ENCODE results near the gene CRADD.

The CRADD gene

GRCh38 chr12:93725531-93725930 lies 48.4 kb downstream of the CRADD start:
- no peak for DNase-seq (ENCODE audit: extremely low read depth, low read depth)
- no peak for TF ChIP-seq CTCF (IDR thresholded peaks at IDR 0.05; ENCODE audit: low read depth, low read length)

DNA sequence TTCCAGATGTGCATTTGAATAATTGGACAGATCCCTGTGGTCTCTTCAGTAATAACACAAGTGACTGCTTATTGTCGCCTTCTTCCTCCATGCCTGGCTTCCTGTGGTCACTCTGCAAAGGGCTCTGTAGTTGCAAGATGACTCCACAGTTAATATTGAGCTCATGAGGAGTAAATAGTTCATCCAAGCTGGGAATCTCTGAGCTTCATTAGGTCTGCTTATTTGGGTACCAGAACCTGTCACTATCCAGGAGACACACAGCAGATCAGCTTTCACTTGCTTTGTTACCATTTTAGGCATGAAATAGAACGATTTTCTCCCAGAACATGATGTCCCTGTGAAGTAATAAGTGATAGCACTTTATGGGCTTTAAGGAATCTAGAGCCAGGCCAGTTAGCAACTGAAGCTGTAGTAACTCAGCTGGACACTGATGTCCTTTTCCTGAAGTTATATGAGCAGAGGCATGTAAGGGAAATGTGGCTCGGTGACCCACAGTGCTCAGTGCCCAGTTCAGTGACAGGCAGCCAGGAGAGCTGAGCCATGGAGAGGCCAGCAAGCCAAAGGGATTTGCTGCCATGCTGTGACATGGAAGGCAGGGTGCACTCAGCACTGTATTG lies 50.1 kb downstream of the CRADD start:
- TF ChIP-seq CTCF (IDR thresholded peaks at IDR 0.05; ENCODE audit: low read depth, low read length), result no peak
- DNase-seq (ENCODE audit: extremely low read depth, low read depth), result no peak

DNA sequence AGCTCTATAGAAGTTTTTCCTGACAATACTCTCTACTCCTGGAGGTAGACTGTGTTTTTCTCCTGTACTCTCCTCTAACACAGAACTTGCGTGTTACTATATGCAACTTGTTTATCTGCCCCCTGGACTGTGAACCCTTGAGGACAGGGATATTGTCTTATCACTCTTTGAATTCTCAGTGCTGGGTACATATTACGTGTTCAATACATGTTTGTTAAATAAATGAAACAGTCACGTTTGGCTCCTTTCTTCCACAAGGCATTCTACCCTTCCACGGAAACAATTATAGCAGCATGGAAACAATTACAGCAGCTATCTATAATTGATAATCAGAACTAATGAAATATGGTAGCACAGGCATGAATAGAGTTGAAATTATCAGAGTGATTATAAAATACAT lies 50.7 kb downstream of the CRADD start:
- TF ChIP-seq CTCF (IDR thresholded peaks at IDR 0.05; ENCODE audit: low read depth, low read length), result no peak
- DNase-seq (ENCODE audit: extremely low read depth, low read depth), result no peak

GRCh38 chr12:93729934-93730333 lies 52.8 kb downstream of the CRADD start:
- TF ChIP-seq CTCF (IDR thresholded peaks at IDR 0.05; ENCODE audit: low read depth, low read length), result no peak
- no peak for DNase-seq (ENCODE audit: extremely low read depth, low read depth)

DNA sequence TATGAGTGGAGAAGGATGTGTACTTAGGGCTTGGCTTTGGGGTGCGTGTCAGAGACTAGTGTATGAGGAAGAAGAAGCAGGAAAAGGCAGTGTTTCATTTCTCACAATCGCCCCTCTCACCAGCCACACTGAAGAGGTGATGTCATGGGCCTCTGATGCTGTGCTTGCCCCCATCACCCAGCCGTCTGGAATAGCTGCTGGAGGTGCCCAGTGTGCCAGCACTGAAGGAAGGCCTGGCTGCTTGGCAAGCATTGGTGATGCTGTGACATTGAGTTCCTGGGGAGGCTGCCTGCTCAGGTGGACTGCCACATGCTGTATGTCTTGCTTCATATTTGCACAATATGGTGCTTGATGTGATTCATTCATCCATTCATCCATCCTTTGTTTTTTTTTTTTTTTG lies 56.2 kb downstream of the CRADD start:
- no peak for TF ChIP-seq CTCF (IDR thresholded peaks at IDR 0.05; ENCODE audit: low read depth, low read length)
- no peak for DNase-seq (ENCODE audit: extremely low read depth, low read depth)

GRCh38 chr12:93733928-93734327 lies 56.8 kb downstream of the CRADD start:
- TF ChIP-seq CTCF (IDR thresholded peaks at IDR 0.05; ENCODE audit: low read depth, low read length), result no peak
- DNase-seq (ENCODE audit: extremely low read depth, low read depth), result no peak

DNA sequence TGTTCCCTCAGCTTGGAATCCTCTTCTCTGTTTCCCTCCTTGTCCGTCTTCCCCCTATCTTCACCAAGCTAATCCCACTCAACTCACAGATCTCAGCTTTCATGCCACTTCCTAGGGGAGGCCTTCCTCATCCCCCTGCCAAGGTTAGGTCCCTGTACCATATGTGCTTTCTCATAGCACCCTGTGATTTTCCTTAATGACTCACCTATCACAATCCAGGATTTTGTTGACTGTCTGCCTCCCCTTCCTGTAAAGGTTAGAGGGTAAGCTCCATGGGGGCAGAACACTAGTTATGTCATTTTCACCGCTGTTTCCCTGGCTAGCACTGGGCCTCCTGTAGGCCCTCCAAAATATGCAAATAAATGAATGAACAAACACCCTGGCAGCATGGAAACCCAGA lies 57.6 kb downstream of the CRADD start:
- no peak for TF ChIP-seq CTCF (IDR thresholded peaks at IDR 0.05; ENCODE audit: low read depth, low read length)
- no peak for DNase-seq (ENCODE audit: extremely low read depth, low read depth)
